Fibroblast of skin of right quadriceps (primary cell): ENCODE measurements around the gene MSX1.

Experiments
- DNase-seq: peaks from one replicate; pipeline ENCODE4 v3.0.0-alpha.2; 2013

Gene MSX1

GRCh38 chr4:4871242-4871572 lies 11.7 kb downstream of the MSX1 start:
- DNase-seq = no peak

- no peak for DNase-seq
Measured at GRCh38 chr4:4871573-4872313, 12.3 kb downstream of the MSX1 start.

- no peak for DNase-seq
Measured at GRCh38 chr4:4872314-4872903, 12.9 kb downstream of the MSX1 start.

- no peak for DNase-seq
Measured at GRCh38 chr4:4873203-4873602, 13.7 kb downstream of the MSX1 start.

- no peak for DNase-seq
Measured at GRCh38 chr4:4874254-4874653, 14.8 kb downstream of the MSX1 start.

- no peak for DNase-seq
Measured at GRCh38 chr4:4875147-4875546, 15.7 kb downstream of the MSX1 start.

- no peak for DNase-seq
Measured at GRCh38 chr4:4875611-4876010, 16.1 kb downstream of the MSX1 start.

GRCh38 chr4:4876945-4877661 lies 17.6 kb downstream of the MSX1 start:
- DNase-seq = no peak

GRCh38 chr4:4880492-4880891 lies 21.0 kb downstream of the MSX1 start:
- DNase-seq = no peak

GRCh38 chr4:4881432-4881831 lies 22.0 kb downstream of the MSX1 start:
- no peak for DNase-seq

GRCh38 chr4:4884611-4885010 lies 25.1 kb downstream of the MSX1 start:
- no peak for DNase-seq

- no peak for DNase-seq
Measured at GRCh38 chr4:4887426-4887825, 28.0 kb downstream of the MSX1 start.

GRCh38 chr4:4888695-4889094 lies 29.2 kb downstream of the MSX1 start:
- DNase-seq = no peak

GRCh38 chr4:4889781-4890180 lies 30.3 kb downstream of the MSX1 start:
- no peak for DNase-seq

GRCh38 chr4:4890574-4891255 lies 31.2 kb downstream of the MSX1 start:
- DNase-seq = no peak

GRCh38 chr4:4893721-4894120 lies 34.3 kb downstream of the MSX1 start:
- no peak for DNase-seq

GRCh38 chr4:4899202-4899925 lies 39.9 kb downstream of the MSX1 start:
- no peak for DNase-seq

GRCh38 chr4:4901877-4902276 lies 42.4 kb downstream of the MSX1 start:
- DNase-seq = no peak

GRCh38 chr4:4912155-4912554 lies 52.7 kb downstream of the MSX1 start:
- DNase-seq = no peak

GRCh38 chr4:4913147-4913561 lies 53.7 kb downstream of the MSX1 start:
- no peak for DNase-seq
